SK-N-SH treated with all-trans-retinoic acid at 6 μM for 48 hours (cell line): ENCODE data around the gene GRIA1.

Source experiments
- ATAC-seq: fragments of 200-7000 bp; cut with Tn5 transposase; 3 replicates; pipeline ENCODE4 v1.9.1; 2020; ENCODE audit warnings: mild to moderate bottlenecking, moderate library complexity
- ARNTL ChIP-seq: fragments of 450-650 bp; formaldehyde crosslinking; IDR thresholded peaks from 2 replicates; pipeline ENCODE4 v1.5.0; 2020; ENCODE audit warnings: low read depth, mild to moderate bottlenecking, moderate library complexity, borderline replicate concordance
- CSDC2 ChIP-seq: fragments of 250-450 bp; sonication (Bioruptor Pico); IDR thresholded peaks from 2 replicates; pipeline ENCODE4 v1.5.0; 2020; ENCODE audit warnings: mild to moderate bottlenecking, moderate library complexity
- ESRRG ChIP-seq: fragments of 250-450 bp; sonication (Bioruptor Pico); IDR thresholded peaks from 2 replicates; pipeline ENCODE4 v1.6.1; 2021; ENCODE audit warnings: mild to moderate bottlenecking
- GLIS3 ChIP-seq: fragments of 250-450 bp; sonication (Bioruptor Pico); IDR thresholded peaks from 2 replicates; pipeline ENCODE4 v1.5.0; 2020; ENCODE audit warnings: mild to moderate bottlenecking, moderate library complexity
- ISL1 ChIP-seq: fragments of 250-450 bp; sonication (Bioruptor Pico); IDR thresholded peaks from 2 replicates; pipeline ENCODE4 v2.1.2; 2022; ENCODE audit warnings: mild to moderate bottlenecking, moderate library complexity
- OSR1 ChIP-seq: fragments of 250-450 bp; sonication (Bioruptor Pico); IDR thresholded peaks from 2 replicates; pipeline ENCODE4 v1.8.0; 2022; ENCODE audit warnings: moderate library complexity, mild to moderate bottlenecking, inconsistent platforms
- PPARA ChIP-seq: fragments of 250-450 bp; sonication (Bioruptor Pico); IDR thresholded peaks from 2 replicates; pipeline ENCODE4 v1.5.0; 2020; ENCODE audit warnings: mild to moderate bottlenecking, borderline replicate concordance
- RARB ChIP-seq: fragments of 250-450 bp; sonication (Bioruptor Pico); IDR thresholded peaks from 2 replicates; pipeline ENCODE4 v1.8.0; 2021; ENCODE audit warnings: mild to moderate bottlenecking, moderate library complexity
- SNAI2 ChIP-seq: fragments of 250-450 bp; sonication (Bioruptor Pico); IDR thresholded peaks from 2 replicates; pipeline ENCODE4 v1.5.0; 2020; ENCODE audit warnings: mild to moderate bottlenecking, moderate library complexity
- TCF4 ChIP-seq: fragments of 250-450 bp; sonication (Bioruptor Pico); IDR thresholded peaks from 2 replicates; pipeline ENCODE4 v1.8.0; 2021; ENCODE audit warnings: mild to moderate bottlenecking, moderate library complexity, borderline replicate concordance
- TOX ChIP-seq: fragments of 250-450 bp; sonication (Bioruptor Pico); IDR thresholded peaks from 2 replicates; pipeline ENCODE4 v1.8.0; 2021; ENCODE audit warnings: mild to moderate bottlenecking, moderate library complexity, borderline replicate concordance
- ZFP30 ChIP-seq: fragments of 450-650 bp; formaldehyde crosslinking; IDR thresholded peaks from 2 replicates; pipeline ENCODE4 v1.5.0; 2022; ENCODE audit warnings: mild to moderate bottlenecking, moderate library complexity
- ZNF565 ChIP-seq: fragments of 450-650 bp; formaldehyde crosslinking; conservative IDR thresholded peaks from 2 replicates; pipeline ENCODE4 v1.5.0; 2020; ENCODE audit warnings: low read depth, mild to moderate bottlenecking, moderate library complexity
- ZNF70 ChIP-seq: fragments of 450-650 bp; formaldehyde crosslinking; IDR thresholded peaks from 2 replicates; pipeline ENCODE4 v1.5.0; 2020; ENCODE audit warnings: mild to moderate bottlenecking, moderate library complexity
- ZNF8 ChIP-seq: fragments of 450-650 bp; formaldehyde crosslinking; IDR thresholded peaks from 2 replicates; pipeline ENCODE4 v1.5.0; 2020; ENCODE audit warnings: mild to moderate bottlenecking, moderate library complexity
- TF ChIP-seq, protein P1 (sequence below): fragments of 250-450 bp; sonication (Bioruptor Pico); IDR thresholded peaks from 2 replicates; pipeline ENCODE4 v1.8.0; 2020; ENCODE audit warnings: mild to moderate bottlenecking, moderate library complexity, borderline replicate concordance
- TF ChIP-seq, protein P2 (sequence below): fragments of 250-450 bp; sonication (Bioruptor Pico); IDR thresholded peaks from 2 replicates; pipeline ENCODE4 v1.8.0; 2021; ENCODE audit warnings: low read depth, mild to moderate bottlenecking, moderate library complexity, borderline replicate concordance
- TF ChIP-seq, protein P3 (sequence below): fragments of 250-450 bp; sonication (Bioruptor Pico); IDR thresholded peaks from 2 replicates; pipeline ENCODE4 v1.5.0; 2020; ENCODE audit warnings: mild to moderate bottlenecking, moderate library complexity
- TF ChIP-seq, protein P4 (sequence below): fragments of 250-450 bp; sonication (Bioruptor Pico); IDR thresholded peaks from 2 replicates; pipeline ENCODE4 v1.5.1; 2020; ENCODE audit warnings: low read depth, mild to moderate bottlenecking, moderate library complexity
- TF ChIP-seq, protein P5 (sequence below): fragments of 250-450 bp; sonication (Bioruptor Pico); IDR thresholded peaks from 2 replicates; pipeline ENCODE4 v1.5.1; 2021; ENCODE audit warnings: mild to moderate bottlenecking, moderate library complexity

Gene GRIA1

DNA sequence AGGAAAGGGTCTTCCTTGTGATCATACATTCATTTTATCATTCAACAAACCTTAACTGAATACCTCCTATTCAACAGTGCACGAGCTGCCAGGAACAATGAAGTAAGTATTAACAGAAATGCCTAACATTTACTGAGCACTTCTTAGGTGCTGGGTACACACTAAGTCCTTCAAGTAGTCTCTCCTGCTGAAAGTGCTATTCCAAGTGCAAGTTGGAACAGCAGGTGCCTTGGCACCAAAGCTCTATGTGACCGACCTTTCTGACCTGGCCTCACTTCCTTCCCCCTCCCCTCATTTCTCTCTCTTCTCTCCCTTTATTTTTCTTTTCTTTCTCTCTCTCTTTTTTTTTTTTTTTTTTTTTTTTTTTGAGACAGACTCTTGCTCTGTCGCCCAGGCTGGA is 94.5 kb downstream of the GRIA1 start:
- ATAC-seq, result no peak
- TF ChIP-seq, protein P1, sequence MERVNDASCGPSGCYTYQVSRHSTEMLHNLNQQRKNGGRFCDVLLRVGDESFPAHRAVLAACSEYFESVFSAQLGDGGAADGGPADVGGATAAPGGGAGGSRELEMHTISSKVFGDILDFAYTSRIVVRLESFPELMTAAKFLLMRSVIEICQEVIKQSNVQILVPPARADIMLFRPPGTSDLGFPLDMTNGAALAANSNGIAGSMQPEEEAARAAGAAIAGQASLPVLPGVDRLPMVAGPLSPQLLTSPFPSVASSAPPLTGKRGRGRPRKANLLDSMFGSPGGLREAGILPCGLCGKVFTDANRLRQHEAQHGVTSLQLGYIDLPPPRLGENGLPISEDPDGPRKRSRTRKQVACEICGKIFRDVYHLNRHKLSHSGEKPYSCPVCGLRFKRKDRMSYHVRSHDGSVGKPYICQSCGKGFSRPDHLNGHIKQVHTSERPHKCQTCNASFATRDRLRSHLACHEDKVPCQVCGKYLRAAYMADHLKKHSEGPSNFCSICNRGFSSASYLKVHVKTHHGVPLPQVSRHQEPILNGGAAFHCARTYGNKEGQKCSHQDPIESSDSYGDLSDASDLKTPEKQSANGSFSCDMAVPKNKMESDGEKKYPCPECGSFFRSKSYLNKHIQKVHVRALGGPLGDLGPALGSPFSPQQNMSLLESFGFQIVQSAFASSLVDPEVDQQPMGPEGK (CRISPR knock-in tag), result no peak
- TF ChIP-seq PPARA (CRISPR knock-in tag) (no peak), GLIS3 (CRISPR knock-in tag) (no peak), CSDC2 (CRISPR knock-in tag) (no peak), SNAI2 (no peak), ESRRG (CRISPR knock-in tag) (no peak), TCF4 (CRISPR knock-in tag) (no peak), ZNF8 (CRISPR knock-in tag) (no peak), ZNF565 (CRISPR knock-in tag) (no peak), RARB (CRISPR knock-in tag) (no peak), ISL1 (no peak), ARNTL (CRISPR knock-in tag) (no peak), ZFP30 (CRISPR knock-in tag) (no peak), OSR1 (CRISPR knock-in tag) (no peak)
- TF ChIP-seq, protein P2, sequence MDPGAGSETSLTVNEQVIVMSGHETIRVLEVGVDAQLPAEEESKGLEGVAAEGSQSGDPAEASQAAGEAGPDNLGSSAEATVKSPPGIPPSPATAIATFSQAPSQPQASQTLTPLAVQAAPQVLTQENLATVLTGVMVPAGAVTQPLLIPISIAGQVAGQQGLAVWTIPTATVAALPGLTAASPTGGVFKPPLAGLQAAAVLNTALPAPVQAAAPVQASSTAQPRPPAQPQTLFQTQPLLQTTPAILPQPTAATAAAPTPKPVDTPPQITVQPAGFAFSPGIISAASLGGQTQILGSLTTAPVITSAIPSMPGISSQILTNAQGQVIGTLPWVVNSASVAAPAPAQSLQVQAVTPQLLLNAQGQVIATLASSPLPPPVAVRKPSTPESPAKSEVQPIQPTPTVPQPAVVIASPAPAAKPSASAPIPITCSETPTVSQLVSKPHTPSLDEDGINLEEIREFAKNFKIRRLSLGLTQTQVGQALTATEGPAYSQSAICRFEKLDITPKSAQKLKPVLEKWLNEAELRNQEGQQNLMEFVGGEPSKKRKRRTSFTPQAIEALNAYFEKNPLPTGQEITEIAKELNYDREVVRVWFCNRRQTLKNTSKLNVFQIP (CRISPR knock-in tag), result no peak
- TF ChIP-seq, protein P3, sequence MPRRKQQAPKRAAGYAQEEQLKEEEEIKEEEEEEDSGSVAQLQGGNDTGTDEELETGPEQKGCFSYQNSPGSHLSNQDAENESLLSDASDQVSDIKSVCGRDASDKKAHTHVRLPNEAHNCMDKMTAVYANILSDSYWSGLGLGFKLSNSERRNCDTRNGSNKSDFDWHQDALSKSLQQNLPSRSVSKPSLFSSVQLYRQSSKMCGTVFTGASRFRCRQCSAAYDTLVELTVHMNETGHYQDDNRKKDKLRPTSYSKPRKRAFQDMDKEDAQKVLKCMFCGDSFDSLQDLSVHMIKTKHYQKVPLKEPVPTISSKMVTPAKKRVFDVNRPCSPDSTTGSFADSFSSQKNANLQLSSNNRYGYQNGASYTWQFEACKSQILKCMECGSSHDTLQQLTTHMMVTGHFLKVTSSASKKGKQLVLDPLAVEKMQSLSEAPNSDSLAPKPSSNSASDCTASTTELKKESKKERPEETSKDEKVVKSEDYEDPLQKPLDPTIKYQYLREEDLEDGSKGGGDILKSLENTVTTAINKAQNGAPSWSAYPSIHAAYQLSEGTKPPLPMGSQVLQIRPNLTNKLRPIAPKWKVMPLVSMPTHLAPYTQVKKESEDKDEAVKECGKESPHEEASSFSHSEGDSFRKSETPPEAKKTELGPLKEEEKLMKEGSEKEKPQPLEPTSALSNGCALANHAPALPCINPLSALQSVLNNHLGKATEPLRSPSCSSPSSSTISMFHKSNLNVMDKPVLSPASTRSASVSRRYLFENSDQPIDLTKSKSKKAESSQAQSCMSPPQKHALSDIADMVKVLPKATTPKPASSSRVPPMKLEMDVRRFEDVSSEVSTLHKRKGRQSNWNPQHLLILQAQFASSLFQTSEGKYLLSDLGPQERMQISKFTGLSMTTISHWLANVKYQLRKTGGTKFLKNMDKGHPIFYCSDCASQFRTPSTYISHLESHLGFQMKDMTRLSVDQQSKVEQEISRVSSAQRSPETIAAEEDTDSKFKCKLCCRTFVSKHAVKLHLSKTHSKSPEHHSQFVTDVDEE (CRISPR knock-in tag), result no peak
- TF ChIP-seq, protein P4, sequence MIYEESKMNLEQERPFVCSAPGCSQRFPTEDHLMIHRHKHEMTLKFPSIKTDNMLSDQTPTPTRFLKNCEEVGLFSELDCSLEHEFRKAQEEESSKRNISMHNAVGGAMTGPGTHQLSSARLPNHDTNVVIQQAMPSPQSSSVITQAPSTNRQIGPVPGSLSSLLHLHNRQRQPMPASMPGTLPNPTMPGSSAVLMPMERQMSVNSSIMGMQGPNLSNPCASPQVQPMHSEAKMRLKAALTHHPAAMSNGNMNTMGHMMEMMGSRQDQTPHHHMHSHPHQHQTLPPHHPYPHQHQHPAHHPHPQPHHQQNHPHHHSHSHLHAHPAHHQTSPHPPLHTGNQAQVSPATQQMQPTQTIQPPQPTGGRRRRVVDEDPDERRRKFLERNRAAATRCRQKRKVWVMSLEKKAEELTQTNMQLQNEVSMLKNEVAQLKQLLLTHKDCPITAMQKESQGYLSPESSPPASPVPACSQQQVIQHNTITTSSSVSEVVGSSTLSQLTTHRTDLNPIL (CRISPR knock-in tag), result no peak
- TF ChIP-seq, protein P5, sequence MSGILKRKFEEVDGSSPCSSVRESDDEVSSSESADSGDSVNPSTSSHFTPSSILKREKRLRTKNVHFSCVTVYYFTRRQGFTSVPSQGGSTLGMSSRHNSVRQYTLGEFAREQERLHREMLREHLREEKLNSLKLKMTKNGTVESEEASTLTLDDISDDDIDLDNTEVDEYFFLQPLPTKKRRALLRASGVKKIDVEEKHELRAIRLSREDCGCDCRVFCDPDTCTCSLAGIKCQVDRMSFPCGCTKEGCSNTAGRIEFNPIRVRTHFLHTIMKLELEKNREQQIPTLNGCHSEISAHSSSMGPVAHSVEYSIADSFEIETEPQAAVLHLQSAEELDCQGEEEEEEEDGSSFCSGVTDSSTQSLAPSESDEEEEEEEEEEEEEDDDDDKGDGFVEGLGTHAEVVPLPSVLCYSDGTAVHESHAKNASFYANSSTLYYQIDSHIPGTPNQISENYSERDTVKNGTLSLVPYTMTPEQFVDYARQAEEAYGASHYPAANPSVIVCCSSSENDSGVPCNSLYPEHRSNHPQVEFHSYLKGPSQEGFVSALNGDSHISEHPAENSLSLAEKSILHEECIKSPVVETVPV (CRISPR knock-in tag), result no peak

DNA sequence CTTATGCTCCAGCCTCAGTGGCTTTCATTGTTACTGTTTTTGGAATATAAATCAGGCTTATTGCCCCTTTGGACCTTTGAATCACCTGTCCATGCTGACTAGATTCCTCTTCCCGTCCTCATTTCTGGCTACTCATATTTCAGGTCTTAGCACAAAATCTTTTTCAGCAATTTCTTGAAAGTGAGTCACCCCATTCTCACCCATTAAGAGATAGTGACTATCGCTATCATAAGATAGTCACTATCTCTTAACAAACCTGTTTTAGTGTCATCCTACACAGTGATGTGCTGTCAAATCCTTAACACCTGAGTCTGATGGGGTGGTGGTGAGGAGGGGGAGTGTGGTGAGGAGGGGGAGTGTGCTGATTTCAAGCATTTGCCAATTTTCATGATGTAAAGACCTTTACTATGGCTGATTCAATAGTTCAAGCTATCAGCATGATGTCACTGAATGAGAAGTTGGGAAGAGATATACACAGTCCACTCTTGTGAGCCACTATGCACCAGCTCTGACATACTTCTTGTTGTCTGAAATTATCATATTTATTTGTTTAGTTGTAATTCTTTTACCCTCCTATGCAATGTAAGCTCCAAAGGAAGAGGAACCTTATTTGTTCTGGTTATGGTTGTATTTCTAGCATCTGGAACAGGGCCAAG is 95.3 kb downstream of the GRIA1 start:
- ATAC-seq, result no peak
- TF ChIP-seq ISL1 (no peak), TOX (CRISPR knock-in tag) (no peak), ARNTL (CRISPR knock-in tag) (no peak), ZNF565 (CRISPR knock-in tag) (no peak), CSDC2 (CRISPR knock-in tag) (no peak), ZNF70 (CRISPR knock-in tag) (no peak), SNAI2 (no peak), OSR1 (CRISPR knock-in tag) (no peak), GLIS3 (CRISPR knock-in tag) (no peak), TCF4 (CRISPR knock-in tag) (no peak)
- TF ChIP-seq, protein P3 (CRISPR knock-in tag), result no peak
- TF ChIP-seq, protein P2 (CRISPR knock-in tag), result no peak
- TF ChIP-seq, protein P1 (CRISPR knock-in tag), result no peak
- TF ChIP-seq, protein P4 (CRISPR knock-in tag), result no peak
